MM.1S (cell line): Measurements from ENCODE around the gene CYP20A1.

Experiments used
- DNase-seq: peaks from one replicate; pipeline ENCODE4 v3.0.0-alpha.2; 2015
- H2AFZ ChIP-seq: fragments of 300-600 bp; sonication (generic); 2 replicates; pipeline ENCODE4 v1.6.0; 2016; ENCODE audit warnings: antibody characterized with exemption, low read length
- H3F3A ChIP-seq: fragments of 300-600 bp; sonication (generic); 2 replicates; pipeline ENCODE4 v1.6.1; 2016; ENCODE audit warnings: mild to moderate bottlenecking, antibody characterized with exemption, low read length, moderate library complexity, mixed read lengths; ENCODE audit not compliant: insufficient read depth
- H3K27ac ChIP-seq: fragments of 300-600 bp; sonication (generic); 2 replicates; pipeline ENCODE4 v1.5.1; 2016; ENCODE audit warnings: mild to moderate bottlenecking, low read length
- H3K27me3 ChIP-seq: fragments of 300-600 bp; sonication (generic); replicated peaks from 2 replicates; pipeline ENCODE4 v1.6.0; 2016; ENCODE audit warnings: low read length; ENCODE audit not compliant: insufficient read depth
- H3K36me3 ChIP-seq: fragments of 300-600 bp; sonication (generic); replicated peaks from 2 replicates; pipeline ENCODE4 v1.6.1; 2016; ENCODE audit warnings: mild to moderate bottlenecking, low read length, mixed read lengths; ENCODE audit not compliant: insufficient read depth
- H3K4me1 ChIP-seq: fragments of 300-600 bp; sonication (generic); 2 replicates; pipeline ENCODE4 v1.6.1; 2016; ENCODE audit warnings: low read length, mixed read lengths
- H3K4me2 ChIP-seq: fragments of 300-600 bp; sonication (generic); 2 replicates; pipeline ENCODE4 v1.6.0; 2016; ENCODE audit warnings: low read depth, low read length
- H3K4me3 ChIP-seq: fragments of 300-600 bp; sonication (generic); 2 replicates; pipeline ENCODE4 v1.5.1; 2016; ENCODE audit warnings: low read length, mixed read lengths
- H3K79me2 ChIP-seq: fragments of 300-600 bp; sonication (generic); 2 replicates; pipeline ENCODE4 v1.6.1; 2016; ENCODE audit warnings: mixed run types, low read length, mixed read lengths
- H3K9ac ChIP-seq: fragments of 300-600 bp; sonication (generic); 2 replicates; pipeline ENCODE4 v1.6.1; 2016; ENCODE audit warnings: low read length, mixed read lengths
- H3K9me2 ChIP-seq: fragments of 300-600 bp; sonication (generic); replicated peaks from 2 replicates; pipeline ENCODE4 v1.6.1; 2016; ENCODE audit warnings: mild to moderate bottlenecking, low read length, mixed read lengths; ENCODE audit not compliant: insufficient read depth
- H3K9me3 ChIP-seq: fragments of 300-600 bp; sonication (generic); replicated peaks from 2 replicates; pipeline ENCODE4 v1.6.1; 2016; ENCODE audit warnings: mild to moderate bottlenecking, low read length, mixed read lengths; ENCODE audit not compliant: insufficient read depth
- H4K20me1 ChIP-seq: fragments of 300-600 bp; sonication (generic); 2 replicates; pipeline ENCODE4 v1.6.1; 2016; ENCODE audit warnings: mild to moderate bottlenecking, low read length, moderate library complexity, mixed read lengths; ENCODE audit not compliant: insufficient read depth
- EZH2 ChIP-seq: fragments of 300-600 bp; sonication (generic); optimal IDR thresholded peaks from 2 replicates; pipeline ENCODE3; 2017; ENCODE audit warnings: low read depth, mild to moderate bottlenecking, antibody characterized with exemption, low read length, mixed read lengths
- EZH2phosphoT487 ChIP-seq: fragments of 300-600 bp; sonication (generic); IDR thresholded peaks from 2 replicates; pipeline ENCODE4 v1.6.1; 2018; ENCODE audit warnings: antibody characterized with exemption, low read length
- TF ChIP-seq, protein P1 (sequence below): fragments of 300-600 bp; sonication (generic); IDR thresholded peaks from 2 replicates; pipeline ENCODE4 v1.5.1; 2016; ENCODE audit warnings: antibody characterized with exemption, low read length, mixed read lengths

The CYP20A1 gene

DNA sequence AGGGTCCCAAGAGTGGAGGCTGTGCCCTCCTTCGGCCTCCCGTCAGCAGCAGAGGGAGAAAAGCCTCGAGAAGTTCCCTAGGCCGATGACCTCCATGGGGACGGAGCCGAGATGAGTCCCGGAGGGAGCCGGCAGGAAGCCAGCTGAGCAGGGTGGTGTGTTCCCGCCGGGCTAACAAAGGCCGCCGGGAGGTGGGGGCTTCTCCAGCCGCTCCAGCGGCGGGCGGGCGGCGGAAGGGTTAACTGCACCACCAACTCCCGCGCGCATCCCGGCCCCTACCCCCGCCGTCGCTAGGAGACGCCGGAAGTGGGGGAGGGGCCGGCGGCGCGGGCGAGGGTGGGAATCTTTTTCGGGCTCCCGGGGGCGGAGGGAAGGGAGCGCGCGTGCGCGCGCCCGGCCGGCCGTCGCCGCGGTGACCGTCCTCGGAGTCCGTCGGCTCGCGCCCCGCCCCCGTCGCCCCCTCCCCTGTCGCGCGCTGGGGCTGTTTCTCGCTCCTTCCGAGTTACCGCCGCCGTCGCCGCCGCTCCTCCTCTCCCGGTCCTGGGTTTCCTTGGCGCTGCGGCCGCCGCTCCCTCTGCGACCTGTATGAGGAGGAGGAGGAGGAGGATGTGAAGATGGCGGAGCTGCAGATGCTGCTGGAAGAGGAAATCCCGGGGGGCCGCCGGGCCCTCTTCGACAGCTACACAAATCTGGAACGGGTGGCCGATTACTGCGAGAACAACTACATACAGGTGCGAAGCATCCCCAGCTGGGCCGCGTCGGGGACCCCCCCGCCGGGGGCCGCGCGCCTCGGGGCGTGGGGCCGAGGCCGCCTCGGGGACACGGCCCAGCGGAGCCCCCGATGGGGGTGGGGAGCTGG, 89.3 kb downstream of the CYP20A1 start, which contains the start of gene ABI2:
ABI2 (plus strand) TSS at position 494 of the 859 bp plus-strand sequence; CDS start at position 615, 121 bp downstream.
- Histone ChIP-seq H2AFZ (peak within 1 kb of the TSS; percentile 99), H4K20me1 (no peaks in the 10 kb centered on the region), H3K9ac (peak within 1 kb of the TSS; percentile 63), H3K4me2 (peak within 1 kb of the TSS; percentile 92), H3K4me1 (peaks cover 5% of the 10 kb centered on the region; the same call in 1 of the 2 replicates), H3F3A (peaks cover 7% of the 10 kb centered on the region), H3K9me2 (no peaks in the 10 kb centered on the region), H3K36me3 (no peaks in the 10 kb centered on the region), H3K27ac (peak within 1 kb of the TSS; percentile 26; the same call in 1 of the 2 replicates), H3K79me2 (peaks cover 44% of the 10 kb centered on the region), H3K9me3 (no peaks in the 10 kb centered on the region), H3K4me3 (peak within 1 kb of the TSS; percentile 98), H3K27me3 (no peaks in the 10 kb centered on the region)
- TF ChIP-seq, protein P1, sequence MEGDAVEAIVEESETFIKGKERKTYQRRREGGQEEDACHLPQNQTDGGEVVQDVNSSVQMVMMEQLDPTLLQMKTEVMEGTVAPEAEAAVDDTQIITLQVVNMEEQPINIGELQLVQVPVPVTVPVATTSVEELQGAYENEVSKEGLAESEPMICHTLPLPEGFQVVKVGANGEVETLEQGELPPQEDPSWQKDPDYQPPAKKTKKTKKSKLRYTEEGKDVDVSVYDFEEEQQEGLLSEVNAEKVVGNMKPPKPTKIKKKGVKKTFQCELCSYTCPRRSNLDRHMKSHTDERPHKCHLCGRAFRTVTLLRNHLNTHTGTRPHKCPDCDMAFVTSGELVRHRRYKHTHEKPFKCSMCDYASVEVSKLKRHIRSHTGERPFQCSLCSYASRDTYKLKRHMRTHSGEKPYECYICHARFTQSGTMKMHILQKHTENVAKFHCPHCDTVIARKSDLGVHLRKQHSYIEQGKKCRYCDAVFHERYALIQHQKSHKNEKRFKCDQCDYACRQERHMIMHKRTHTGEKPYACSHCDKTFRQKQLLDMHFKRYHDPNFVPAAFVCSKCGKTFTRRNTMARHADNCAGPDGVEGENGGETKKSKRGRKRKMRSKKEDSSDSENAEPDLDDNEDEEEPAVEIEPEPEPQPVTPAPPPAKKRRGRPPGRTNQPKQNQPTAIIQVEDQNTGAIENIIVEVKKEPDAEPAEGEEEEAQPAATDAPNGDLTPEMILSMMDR, result no peak
- TF ChIP-seq EZH2phosphoT487, result no peak
- TF ChIP-seq EZH2, result no peak
- peak; percentile 75 for DNase-seq

DNA sequence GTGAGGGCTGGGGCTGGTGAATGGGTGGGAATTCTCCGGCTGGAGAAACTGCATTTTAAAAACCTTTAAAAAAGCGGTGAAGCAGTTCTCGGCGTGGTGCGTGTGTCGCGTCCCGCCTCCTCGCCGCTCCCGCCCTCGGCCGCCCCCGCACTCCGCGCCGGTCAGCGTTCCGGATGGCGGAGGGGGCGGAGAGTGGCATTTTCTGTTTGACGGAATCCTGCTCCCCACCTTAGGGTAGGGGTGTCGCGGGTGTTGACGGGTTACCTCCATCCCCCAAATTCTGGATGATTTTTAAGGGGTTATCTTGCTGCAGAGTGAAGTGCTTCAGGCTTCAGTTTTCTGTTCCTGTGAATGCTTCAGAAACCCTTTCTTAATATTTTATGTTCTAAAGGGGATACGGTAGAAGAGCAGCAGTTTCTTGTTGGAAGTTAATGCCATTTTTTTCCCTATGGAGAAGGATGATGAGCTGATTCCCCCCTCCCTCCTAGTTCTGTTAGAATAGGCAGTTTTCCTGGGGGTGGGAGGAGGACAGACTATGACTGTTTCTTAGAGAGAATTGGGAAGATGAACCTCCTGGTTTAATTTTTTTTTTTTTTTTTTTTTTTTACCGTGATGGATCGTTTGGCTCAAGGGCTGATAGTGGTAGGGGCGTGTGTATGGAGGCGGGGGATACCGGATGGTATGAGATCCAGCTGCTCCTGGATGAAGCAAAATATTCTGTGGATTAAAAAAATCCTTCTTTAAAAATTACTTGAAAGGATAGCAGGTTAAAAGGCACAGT, 90.1 kb downstream of the CYP20A1 start:
- Histone ChIP-seq H3K9ac (peak overlapping the region; percentile 63), H3K79me2 (peaks cover 49% of the 10 kb centered on the region), H3F3A (peaks cover 7% of the 10 kb centered on the region), H3K27ac (peak overlapping the region; percentile 26; the same call in 1 of the 2 replicates), H3K36me3 (no peaks in the 10 kb centered on the region), H4K20me1 (no peaks in the 10 kb centered on the region), H3K4me2 (peak overlapping the region; percentile 85), H3K4me3 (peak overlapping the region; percentile 98), H3K9me2 (no peaks in the 10 kb centered on the region), H3K4me1 (peaks cover 5% of the 10 kb centered on the region; the same call in 1 of the 2 replicates), H3K9me3 (no peaks in the 10 kb centered on the region), H2AFZ (peak overlapping the region; percentile 99), H3K27me3 (no peaks in the 10 kb centered on the region)
- peak; percentile 27 for DNase-seq
- TF ChIP-seq, protein P1, result no peak
- no peak for TF ChIP-seq EZH2
- TF ChIP-seq EZH2phosphoT487, result no peak

DNA sequence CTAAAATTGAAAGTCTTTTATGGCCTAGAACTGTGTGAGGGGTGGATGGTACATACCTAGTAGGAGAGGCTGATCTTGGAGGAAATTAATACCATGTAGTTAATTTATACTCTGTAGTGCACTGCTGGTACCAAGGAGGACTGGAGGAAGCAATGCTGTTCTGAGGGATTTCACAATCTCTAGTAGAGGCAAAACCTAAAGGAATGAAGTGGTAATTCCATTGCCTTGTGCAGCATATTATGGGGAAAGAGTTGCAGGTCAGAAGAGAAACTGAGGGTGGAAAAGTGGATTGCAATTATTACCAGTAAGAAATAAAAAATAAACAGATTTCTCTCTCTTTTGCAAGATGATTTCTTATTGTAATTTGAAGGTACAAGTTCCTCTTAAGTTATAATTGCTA, 91.6 kb downstream of the CYP20A1 start:
- H4K20me1 ChIP-seq, result no peaks in the 10 kb centered on the region
- H3K9ac ChIP-seq, result no peak overlapping the region
- no peak overlapping the region for H3K27ac ChIP-seq
- peaks cover 5% of the 10 kb centered on the region; the same call in 1 of the 2 replicates for H3K4me1 ChIP-seq
- no peaks in the 10 kb centered on the region for H3K9me2 ChIP-seq
- DNase-seq, result no peak
- no peak overlapping the region for H3K4me3 ChIP-seq
- H3K27me3 ChIP-seq, result no peaks in the 10 kb centered on the region
- no peaks in the 10 kb centered on the region for H3K9me3 ChIP-seq
- H3K4me2 ChIP-seq, result no peak overlapping the region
- H3K79me2 ChIP-seq, result peaks cover 57% of the 10 kb centered on the region
- H3K36me3 ChIP-seq, result no peaks in the 10 kb centered on the region
- no peak overlapping the region for H2AFZ ChIP-seq
- no peak for TF ChIP-seq EZH2phosphoT487
- peaks cover 7% of the 10 kb centered on the region for H3F3A ChIP-seq
